ENCODE data around the gene IMPDH1.

IMPDH1 gene

DNA sequence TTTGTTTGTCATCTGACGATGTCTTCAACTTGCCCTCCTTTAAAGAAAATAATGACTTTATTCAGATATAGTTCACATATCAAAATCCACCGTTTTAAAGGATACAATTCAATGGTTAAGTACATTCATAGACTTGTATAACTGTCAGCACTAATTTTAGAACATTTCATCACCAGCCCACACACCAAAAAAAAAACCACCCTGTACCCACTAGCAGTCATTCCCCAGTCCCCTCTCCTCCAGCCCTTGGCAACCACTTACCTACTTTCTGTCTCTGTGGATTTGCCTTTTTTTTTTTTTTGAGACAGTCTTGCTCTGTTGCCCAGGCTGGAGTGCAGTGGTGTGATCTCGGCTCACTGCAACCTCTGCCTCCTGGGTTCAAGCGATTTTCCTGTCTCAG, 40.6 kb upstream of the IMPDH1 start:
- Histone ChIP-seq H3K4me2 (ENCODE audit: low read depth, low read length) (no peak overlapping the region), H3K4me1 (ENCODE audit: low read length) (peaks cover 4% of the 10 kb centered on the region), H3F3A (ENCODE audit: insufficient read depth, low read length) (peaks cover 4% of the 10 kb centered on the region; the same call in 1 of the 2 replicates), H3K9ac (ENCODE audit: low read length) (no peak overlapping the region), H3K27ac (ENCODE audit: low read length) (no peak overlapping the region), H4K20me1 (ENCODE audit: insufficient read depth, low read length) (no peaks in the 10 kb centered on the region), H3K27me3 (replicated peaks; ENCODE audit: insufficient read depth, low read length) (no peaks in the 10 kb centered on the region; the same call in 1 of the 2 replicates), H3K4me3 (ENCODE audit: low read length) (no peak overlapping the region), H3K9me3 (replicated peaks; ENCODE audit: insufficient read depth, low read length) (no peaks in the 10 kb centered on the region), H3K9me2 (replicated peaks; ENCODE audit: insufficient read depth, low read length) (no peaks in the 10 kb centered on the region), H3K79me2 (ENCODE audit: low read length) (no peaks in the 10 kb centered on the region), H2AFZ (ENCODE audit: low read length) (no peak overlapping the region), H3K36me3 (replicated peaks; ENCODE audit: insufficient read depth, low read length) (no peaks in the 10 kb centered on the region)
- no peak for TF ChIP-seq EZH2 (optimal IDR thresholded peaks at IDR 0.05; ENCODE audit: low read depth, low read length)
- no peak for TF ChIP-seq EZH2phosphoT487 (IDR thresholded peaks at IDR 0.05; ENCODE audit: low read length)
- TF ChIP-seq, protein P1, sequence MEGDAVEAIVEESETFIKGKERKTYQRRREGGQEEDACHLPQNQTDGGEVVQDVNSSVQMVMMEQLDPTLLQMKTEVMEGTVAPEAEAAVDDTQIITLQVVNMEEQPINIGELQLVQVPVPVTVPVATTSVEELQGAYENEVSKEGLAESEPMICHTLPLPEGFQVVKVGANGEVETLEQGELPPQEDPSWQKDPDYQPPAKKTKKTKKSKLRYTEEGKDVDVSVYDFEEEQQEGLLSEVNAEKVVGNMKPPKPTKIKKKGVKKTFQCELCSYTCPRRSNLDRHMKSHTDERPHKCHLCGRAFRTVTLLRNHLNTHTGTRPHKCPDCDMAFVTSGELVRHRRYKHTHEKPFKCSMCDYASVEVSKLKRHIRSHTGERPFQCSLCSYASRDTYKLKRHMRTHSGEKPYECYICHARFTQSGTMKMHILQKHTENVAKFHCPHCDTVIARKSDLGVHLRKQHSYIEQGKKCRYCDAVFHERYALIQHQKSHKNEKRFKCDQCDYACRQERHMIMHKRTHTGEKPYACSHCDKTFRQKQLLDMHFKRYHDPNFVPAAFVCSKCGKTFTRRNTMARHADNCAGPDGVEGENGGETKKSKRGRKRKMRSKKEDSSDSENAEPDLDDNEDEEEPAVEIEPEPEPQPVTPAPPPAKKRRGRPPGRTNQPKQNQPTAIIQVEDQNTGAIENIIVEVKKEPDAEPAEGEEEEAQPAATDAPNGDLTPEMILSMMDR (IDR thresholded peaks at IDR 0.05; ENCODE audit: low read length) = no peak
- no peak for DNase-seq

DNA sequence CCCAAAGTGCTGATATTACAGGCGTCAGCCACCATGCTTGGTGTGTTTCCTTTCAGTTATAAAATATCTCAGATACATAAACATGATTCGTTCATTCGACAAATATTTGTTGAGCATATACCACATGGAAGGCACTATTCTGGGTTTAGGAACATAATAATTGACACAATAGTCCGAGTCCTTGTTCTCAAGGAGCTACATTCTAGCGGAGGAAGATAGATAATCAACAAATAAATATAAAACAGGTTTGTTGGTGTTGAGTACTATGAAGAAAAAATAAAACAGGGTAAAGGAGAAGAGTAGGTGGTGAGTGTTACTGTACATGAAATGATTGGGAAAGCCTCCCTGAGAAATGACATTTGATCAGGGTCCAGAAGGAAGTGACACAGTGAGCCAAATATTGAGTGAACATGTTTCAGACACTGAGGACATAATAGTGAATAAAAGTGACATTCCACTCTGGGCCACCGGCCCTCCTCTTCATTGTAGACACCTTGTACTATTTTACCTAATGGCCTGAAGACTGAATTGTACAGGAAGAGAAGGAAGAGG, 39.0 kb upstream of the IMPDH1 start:
- no peaks in the 10 kb centered on the region; the same call in 1 of the 2 replicates for H3K27me3 ChIP-seq (replicated peaks; ENCODE audit: insufficient read depth, low read length)
- H3K4me3 ChIP-seq (ENCODE audit: low read length) = no peak overlapping the region
- H3K36me3 ChIP-seq (replicated peaks; ENCODE audit: insufficient read depth, low read length) = no peaks in the 10 kb centered on the region
- no peak for TF ChIP-seq EZH2phosphoT487 (IDR thresholded peaks at IDR 0.05; ENCODE audit: low read length)
- H2AFZ ChIP-seq (ENCODE audit: low read length) = no peak overlapping the region
- no peaks in the 10 kb centered on the region for H3K79me2 ChIP-seq (ENCODE audit: low read length)
- no peak overlapping the region for H3K9ac ChIP-seq (ENCODE audit: low read length)
- no peaks in the 10 kb centered on the region for H3F3A ChIP-seq (ENCODE audit: insufficient read depth, low read length)
- no peaks in the 10 kb centered on the region for H3K9me2 ChIP-seq (replicated peaks; ENCODE audit: insufficient read depth, low read length)
- H3K4me1 ChIP-seq (ENCODE audit: low read length) = peaks cover 10% of the 10 kb centered on the region
- H3K9me3 ChIP-seq (replicated peaks; ENCODE audit: insufficient read depth, low read length) = no peaks in the 10 kb centered on the region
- H3K27ac ChIP-seq (ENCODE audit: low read length) = no peak overlapping the region
- no peaks in the 10 kb centered on the region for H4K20me1 ChIP-seq (ENCODE audit: insufficient read depth, low read length)
- no peak for DNase-seq
- H3K4me2 ChIP-seq (ENCODE audit: low read depth, low read length) = no peak overlapping the region

DNA sequence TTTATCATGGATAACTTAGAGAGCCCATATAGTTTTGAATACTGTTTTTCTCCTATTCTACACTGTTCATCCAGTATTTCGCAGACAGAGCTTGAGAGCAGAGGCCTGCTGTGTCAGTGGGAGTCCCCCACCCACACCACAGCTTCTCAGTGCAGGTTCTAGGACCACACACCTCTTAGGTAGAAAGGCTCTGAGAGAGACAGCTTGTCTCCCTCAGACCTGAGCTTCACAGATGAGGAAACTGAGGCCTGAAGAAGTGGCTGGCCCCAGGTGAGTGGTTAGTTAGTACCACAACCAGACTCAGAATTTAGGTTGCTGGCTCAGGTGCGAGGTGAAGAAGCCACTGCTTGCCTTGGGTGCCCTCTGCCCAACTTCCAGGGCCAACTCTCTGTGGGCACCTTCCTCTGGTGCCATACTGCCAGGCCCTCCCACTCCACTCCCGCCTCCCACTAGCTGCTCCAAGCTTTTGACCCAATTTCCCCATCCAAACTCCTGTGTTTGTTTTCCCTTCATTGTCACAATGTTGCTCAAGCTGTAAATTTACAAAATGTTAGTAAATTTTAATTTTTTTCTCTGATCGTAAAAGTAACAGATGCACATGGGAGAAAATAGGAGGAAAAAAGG, 38.3 kb upstream of the IMPDH1 start:
- H2AFZ ChIP-seq (ENCODE audit: low read length) = no peak overlapping the region
- H3K4me2 ChIP-seq (ENCODE audit: low read depth, low read length) = no peak overlapping the region
- no peak overlapping the region for H3K27ac ChIP-seq (ENCODE audit: low read length)
- no peaks in the 10 kb centered on the region for H3F3A ChIP-seq (ENCODE audit: insufficient read depth, low read length)
- TF ChIP-seq EZH2phosphoT487 (IDR thresholded peaks at IDR 0.05; ENCODE audit: low read length) (no peak), EZH2 (optimal IDR thresholded peaks at IDR 0.05; ENCODE audit: low read depth, low read length) (no peak)
- TF ChIP-seq, protein P1 (IDR thresholded peaks at IDR 0.05; ENCODE audit: low read length) = no peak
- no peak for DNase-seq
- H3K36me3 ChIP-seq (replicated peaks; ENCODE audit: insufficient read depth, low read length) = no peaks in the 10 kb centered on the region
- H3K9me2 ChIP-seq (replicated peaks; ENCODE audit: insufficient read depth, low read length) = no peaks in the 10 kb centered on the region
- H3K9ac ChIP-seq (ENCODE audit: low read length) = no peak overlapping the region
- no peak overlapping the region for H3K4me3 ChIP-seq (ENCODE audit: low read length)
- peaks cover 12% of the 10 kb centered on the region for H3K4me1 ChIP-seq (ENCODE audit: low read length)
- no peaks in the 10 kb centered on the region; the same call in 1 of the 2 replicates for H3K27me3 ChIP-seq (replicated peaks; ENCODE audit: insufficient read depth, low read length)
- H4K20me1 ChIP-seq (ENCODE audit: insufficient read depth, low read length) = no peaks in the 10 kb centered on the region
- no peaks in the 10 kb centered on the region for H3K9me3 ChIP-seq (replicated peaks; ENCODE audit: insufficient read depth, low read length)
- no peaks in the 10 kb centered on the region for H3K79me2 ChIP-seq (ENCODE audit: low read length)

DNA sequence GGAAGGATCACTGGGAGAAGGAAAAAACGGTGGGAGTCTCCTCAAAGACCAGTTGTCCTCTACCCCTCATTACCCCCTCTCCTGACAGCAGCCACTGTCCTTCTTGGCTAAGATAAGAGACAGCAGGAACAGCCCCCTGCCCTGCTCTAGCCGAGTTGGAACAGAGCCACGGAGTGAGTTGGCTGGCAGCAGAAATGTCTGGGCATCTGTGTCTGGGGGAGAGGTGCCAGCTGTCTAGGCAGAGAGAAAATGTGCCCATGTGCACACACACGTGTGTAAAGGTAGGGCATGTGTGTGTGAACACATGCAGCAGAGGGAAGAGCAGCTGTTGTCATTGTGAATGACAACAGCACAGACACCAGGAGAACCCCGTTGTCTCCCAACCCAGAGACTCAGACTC, 36.5 kb upstream of the IMPDH1 start:
- no peak overlapping the region for H3K27ac ChIP-seq (ENCODE audit: low read length)

More for the DNA sequence above, 36.5 kb upstream of the IMPDH1 start:
- H3K9ac ChIP-seq (ENCODE audit: low read length) = no peak overlapping the region
- H3K36me3 ChIP-seq (replicated peaks; ENCODE audit: insufficient read depth, low read length) = no peaks in the 10 kb centered on the region
- H3K79me2 ChIP-seq (ENCODE audit: low read length) = no peaks in the 10 kb centered on the region
- DNase-seq = no peak
- no peak overlapping the region for H2AFZ ChIP-seq (ENCODE audit: low read length)
- H3K4me3 ChIP-seq (ENCODE audit: low read length) = no peak overlapping the region
- TF ChIP-seq, protein P1 (IDR thresholded peaks at IDR 0.05; ENCODE audit: low read length) = no peak
- TF ChIP-seq EZH2phosphoT487 (IDR thresholded peaks at IDR 0.05; ENCODE audit: low read length) (no peak), EZH2 (optimal IDR thresholded peaks at IDR 0.05; ENCODE audit: low read depth, low read length) (no peak)
- no peaks in the 10 kb centered on the region; the same call in 1 of the 2 replicates for H3K27me3 ChIP-seq (replicated peaks; ENCODE audit: insufficient read depth, low read length)
- H3K4me1 ChIP-seq (ENCODE audit: low read length) = peaks cover 12% of the 10 kb centered on the region
- H3K9me2 ChIP-seq (replicated peaks; ENCODE audit: insufficient read depth, low read length) = no peaks in the 10 kb centered on the region
- H4K20me1 ChIP-seq (ENCODE audit: insufficient read depth, low read length) = no peaks in the 10 kb centered on the region
- H3K4me2 ChIP-seq (ENCODE audit: low read depth, low read length) = no peak overlapping the region
- H3K9me3 ChIP-seq (replicated peaks; ENCODE audit: insufficient read depth, low read length) = no peaks in the 10 kb centered on the region
- no peaks in the 10 kb centered on the region for H3F3A ChIP-seq (ENCODE audit: insufficient read depth, low read length)
